HK-2 (cell line): ENCODE results near the gene CCSER2.

Source experiments
- DNase-seq: peaks from one replicate; pipeline ENCODE4 v3.0.0-alpha.2; 2018; ENCODE audit not compliant: unreplicated experiment

Gene CCSER2

GRCh38 chr10:84348447-84348846 lies 20.1 kb downstream of the CCSER2 start:
- DNase-seq: no peak

- no peak for DNase-seq
Observed at GRCh38 chr10:84348860-84349259, 20.5 kb downstream of the CCSER2 start.

DNA sequence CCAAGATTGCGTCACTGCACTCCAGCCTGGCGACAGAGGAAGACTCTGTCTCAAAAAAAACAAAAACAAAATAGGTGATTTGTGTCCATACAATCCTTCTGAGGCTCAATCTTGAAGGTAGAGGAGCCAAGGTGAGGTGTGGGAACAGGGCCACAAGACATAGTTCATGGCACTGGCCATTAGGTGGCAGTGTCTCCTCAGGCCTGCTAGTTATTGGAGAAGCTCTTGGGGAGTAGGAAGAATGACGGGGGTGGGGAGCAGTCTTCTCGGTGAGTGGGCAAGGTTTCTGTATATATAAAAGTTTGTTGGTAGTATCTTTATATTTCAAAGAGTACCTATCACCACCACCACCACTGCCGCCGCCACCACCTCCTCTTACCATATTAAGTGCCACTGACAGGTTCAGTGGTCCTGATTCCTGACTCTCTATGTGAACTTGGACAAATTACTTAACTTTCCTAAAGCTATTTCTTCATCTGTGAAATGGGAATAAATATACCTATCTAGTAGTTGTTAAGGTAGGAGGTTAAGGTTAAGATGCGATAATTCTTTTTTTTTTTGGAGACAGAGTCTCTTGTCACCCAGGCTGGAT lies 24.0 kb downstream of the CCSER2 start:
- DNase-seq: peak; percentile 58

- no peak for DNase-seq
Observed at GRCh38 chr10:84353052-84353803, 24.8 kb downstream of the CCSER2 start.

DNA sequence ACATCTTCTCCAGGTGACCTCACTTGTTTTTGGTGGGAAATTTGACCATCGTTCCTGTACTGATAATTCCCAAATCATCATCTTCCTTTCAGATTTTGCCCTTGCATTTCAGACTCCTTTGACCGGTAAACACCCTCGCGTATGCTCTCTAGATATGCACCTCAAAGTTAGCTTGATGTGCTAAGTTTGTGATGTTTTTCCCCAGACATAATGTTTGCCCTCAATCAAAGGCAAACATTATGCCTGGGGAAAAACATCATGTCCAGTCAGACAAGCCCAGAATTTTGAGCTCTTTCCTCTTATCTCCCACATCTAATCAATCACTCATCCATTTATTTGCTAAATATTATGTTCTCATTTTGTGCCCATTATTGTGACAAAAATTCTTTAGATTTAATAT lies 26.2 kb downstream of the CCSER2 start:
- no peak for DNase-seq

DNA sequence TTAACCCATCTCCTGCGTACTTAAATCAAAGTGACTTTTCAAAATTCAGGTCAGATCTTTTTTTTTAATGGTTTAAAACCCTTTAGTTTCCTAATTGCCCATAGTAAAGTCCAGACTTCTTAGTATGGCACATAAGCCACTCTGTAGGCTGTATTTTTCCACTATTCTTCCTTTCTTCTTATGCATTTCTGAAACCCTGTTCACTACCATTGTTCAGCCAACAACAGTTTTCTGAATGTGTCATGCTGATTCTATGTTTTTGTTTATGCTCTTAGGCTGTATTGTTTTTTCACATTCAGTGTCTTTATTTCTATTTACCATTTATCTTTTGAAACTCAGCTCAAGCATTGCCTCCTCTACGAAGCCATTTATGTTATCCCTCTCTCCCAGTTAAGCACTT lies 26.7 kb downstream of the CCSER2 start:
- no peak for DNase-seq

- DNase-seq: no peak
Observed at GRCh38 chr10:84356928-84357327, 28.5 kb downstream of the CCSER2 start.

GRCh38 chr10:84358743-84359142 lies 30.4 kb downstream of the CCSER2 start:
- no peak for DNase-seq

DNA sequence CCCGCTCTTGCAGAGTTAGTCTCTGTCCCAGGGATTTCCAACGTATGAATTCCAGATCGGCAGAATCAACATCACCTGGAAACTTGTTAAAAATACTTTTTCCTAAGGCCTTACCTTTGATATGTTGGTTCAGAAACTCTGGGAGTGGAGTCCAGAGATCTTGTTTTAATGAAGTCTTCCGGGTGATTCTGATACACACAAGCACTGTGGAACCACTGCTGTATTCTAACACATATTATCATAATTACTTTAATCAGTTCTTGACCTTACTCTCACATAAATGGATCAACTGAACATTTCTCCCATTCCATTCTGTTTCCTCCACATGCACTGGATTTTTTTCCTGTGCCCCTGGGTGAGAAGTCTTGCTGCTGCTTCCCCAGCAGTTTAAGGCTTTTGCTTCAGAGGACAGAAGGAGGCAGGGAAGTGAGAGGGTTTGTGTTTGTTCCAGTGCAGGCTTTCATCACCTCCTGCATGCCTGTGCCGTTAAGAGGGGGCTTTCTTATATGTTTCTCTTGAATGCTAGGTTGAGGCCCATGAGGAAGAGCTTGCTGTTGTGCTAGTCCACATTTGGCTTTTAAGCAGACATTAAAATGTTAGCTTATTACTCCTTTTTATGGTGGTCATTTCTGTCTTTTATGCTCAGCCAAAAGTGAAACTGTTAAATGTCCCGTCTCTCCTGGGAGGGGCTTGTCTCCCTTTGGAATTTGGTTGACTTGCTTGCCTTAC lies 32.4 kb downstream of the CCSER2 start:
- DNase-seq: no peak

DNA sequence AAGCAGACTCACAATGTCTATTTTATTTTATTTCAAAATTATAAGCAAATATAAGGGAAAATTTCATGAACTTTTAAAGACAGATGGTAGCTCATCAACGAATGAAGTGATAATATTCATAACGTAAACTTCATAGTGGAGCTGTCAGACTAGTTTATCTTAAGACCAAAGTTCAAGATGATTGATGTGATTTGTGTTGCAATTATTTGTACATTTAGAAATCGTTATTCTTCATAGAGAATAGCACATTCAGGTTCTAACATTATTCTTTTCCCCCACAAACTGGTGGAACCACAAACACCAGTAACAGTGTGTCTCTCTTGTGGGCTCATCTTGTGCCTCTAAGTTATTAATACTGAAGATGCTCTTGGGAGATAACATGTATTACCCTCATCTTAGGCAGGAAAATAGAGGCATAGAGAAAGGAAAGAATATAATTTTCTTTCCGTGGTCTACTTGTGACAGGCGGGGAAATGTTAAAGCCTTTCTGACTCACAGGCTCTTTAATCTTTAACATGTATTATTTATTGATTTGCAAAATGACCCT lies 37.0 kb downstream of the CCSER2 start:
- no peak for DNase-seq

- DNase-seq: no peak
Observed at GRCh38 chr10:84366041-84366440, 37.7 kb downstream of the CCSER2 start.

DNA sequence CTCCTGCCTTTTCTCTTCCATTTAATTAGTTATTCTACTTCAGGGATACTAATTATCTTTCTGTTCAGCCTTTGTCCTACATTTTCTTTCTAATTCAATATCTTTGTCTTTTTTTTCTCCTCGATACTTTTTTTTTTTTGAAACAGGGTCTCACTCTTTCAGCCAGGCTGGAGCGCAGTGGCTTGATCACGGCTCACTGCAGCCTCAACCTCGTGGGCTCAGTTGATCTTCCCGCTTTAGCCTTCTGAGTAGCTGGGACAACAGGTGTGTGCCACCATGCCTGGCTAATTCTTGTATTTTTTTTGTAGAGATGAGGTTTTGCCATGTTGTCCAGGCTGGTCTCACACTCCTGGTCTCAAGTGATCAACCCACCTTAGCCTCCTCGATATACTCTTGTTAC lies 38.9 kb downstream of the CCSER2 start:
- no peak for DNase-seq

- DNase-seq: no peak
Observed at GRCh38 chr10:84368828-84369227, 40.4 kb downstream of the CCSER2 start.

DNA sequence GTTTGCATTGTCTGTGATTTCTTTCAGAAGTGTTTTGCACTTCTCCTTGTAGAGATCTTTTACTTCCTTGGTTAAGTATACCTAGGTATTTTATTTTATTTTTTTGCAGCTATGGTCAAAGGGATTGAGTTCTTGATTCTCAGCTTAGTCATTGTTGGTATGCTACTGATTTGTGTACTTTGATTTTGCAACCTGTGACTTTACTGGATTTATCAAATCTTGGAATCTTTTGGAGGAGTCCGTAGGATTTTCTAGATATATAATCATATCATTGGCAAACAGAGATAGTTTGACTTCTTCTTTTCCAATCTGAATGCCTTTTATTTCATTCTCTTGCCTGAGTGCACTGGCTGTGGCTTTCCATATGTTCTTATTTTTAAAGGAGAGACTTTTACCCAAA lies 41.9 kb downstream of the CCSER2 start:
- no peak for DNase-seq

- no peak for DNase-seq
Observed at GRCh38 chr10:84371944-84372343, 43.6 kb downstream of the CCSER2 start.

DNA sequence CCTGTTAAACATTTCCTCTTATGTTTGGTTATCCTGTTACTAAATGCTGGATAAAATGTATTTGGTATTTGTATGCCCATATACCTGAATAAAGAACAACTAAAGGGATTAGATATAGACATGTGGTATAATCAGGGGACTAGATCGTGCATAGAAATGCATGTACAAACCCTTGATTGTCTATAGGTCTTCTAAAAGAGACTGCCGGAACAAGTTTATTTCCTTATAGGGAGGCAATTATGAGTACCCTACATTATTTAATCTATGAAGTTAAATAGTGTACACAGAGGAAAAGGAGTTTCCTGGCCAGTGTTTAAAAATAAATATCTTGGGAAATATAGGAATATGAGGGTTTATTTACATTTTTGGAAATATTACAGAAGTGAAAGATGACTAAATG lies 44.6 kb downstream of the CCSER2 start:
- DNase-seq: no peak

GRCh38 chr10:84374455-84374854 lies 46.1 kb downstream of the CCSER2 start:
- DNase-seq: no peak

DNA sequence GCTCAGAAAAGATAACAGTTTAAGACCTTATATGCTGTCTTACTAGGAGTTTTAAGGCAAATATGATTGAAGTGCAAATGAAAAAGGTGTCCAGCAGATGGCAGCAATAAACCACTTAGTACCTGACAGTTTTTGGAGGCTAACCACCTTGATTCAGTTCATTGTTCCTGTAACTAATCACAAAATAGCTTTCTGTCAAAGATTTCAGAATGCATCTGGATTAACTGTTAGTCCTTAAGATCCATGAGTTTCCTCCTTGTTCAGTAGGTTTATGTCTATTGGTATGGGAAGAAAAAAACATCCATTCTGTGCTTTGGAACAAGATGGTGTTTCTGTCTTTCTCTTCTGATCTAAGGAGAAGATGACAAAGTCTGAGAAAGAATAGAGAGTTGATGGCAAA lies 46.6 kb downstream of the CCSER2 start:
- no peak for DNase-seq

DNA sequence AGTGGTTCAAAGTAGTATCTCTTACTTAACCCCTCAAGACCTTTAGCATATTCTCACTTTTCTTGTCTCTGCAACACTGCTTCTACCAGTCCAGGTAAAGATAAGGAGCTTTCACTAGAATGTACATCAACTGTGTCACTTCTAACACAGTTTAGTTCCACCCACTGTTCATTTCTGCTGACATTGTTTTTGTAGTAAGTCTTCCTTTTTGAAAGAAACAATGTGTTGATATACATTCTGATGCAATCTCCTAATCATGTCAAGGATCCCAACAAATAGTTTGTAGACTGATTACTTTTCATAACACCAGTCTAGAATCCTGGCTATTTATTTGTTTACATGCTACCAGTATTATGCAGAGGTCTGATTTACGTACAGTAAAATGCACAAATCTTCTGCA lies 47.5 kb downstream of the CCSER2 start:
- no peak for DNase-seq

DNA sequence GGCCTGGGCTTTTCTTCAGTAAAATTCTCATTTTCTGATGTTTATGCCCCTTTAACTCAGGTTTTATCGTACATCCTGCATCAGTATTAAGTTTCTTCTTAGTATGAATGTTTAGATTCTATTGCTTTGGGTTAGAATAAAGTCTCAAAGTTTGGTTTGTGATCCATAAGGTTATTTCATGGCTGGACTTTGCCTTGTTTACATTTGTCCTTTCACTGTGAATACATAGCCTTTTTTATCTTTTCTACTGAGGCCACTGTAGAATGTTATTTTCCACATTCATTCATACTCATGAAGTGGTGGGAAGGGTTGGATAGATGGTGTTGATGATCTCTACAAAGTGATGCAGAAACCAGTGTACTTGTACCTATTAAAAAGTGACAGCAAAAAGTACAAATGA lies 59.8 kb downstream of the CCSER2 start:
- no peak for DNase-seq

DNA sequence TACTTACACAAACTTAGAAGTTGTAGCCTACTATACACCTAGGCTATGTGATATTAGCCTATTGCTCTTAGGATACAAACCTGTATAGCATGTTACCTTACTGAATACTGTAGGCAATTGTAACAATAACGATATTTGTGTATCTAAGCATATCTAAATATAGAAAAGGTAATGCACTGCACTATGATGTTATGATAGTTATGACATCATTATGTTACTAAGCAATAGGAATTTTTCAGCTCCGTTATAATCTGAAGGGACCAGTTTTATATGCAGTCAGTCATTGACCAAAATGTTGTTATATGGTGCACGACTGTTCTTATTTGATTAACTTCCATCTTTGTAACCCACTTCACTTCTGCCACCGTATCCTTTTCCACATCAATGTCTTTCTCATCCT lies 62.0 kb downstream of the CCSER2 start:
- DNase-seq: no peak

- no peak for DNase-seq
Observed at GRCh38 chr10:84391326-84391725, 62.9 kb downstream of the CCSER2 start.

DNA sequence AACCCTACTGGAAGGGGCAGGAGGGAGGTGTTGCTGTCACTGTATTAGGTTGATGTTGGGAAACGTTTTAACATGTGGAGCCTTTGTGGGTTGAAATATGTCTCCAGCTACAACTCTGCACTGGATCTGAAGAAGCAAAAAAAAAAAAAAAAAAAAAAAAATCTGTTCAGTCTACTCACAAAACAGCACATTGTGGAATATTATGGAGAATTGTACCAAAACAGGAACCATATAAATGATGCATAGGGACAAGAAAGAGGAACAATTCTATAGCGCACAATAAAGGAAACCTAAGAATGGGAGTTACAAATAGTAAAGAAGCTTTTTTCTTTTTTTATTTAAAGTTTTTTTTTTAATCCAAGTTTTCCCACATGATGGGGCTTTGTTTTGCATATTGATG lies 63.8 kb downstream of the CCSER2 start:
- no peak for DNase-seq
